GM18867 (cell line): Measurements from ENCODE around the gene TLL2.

ENCODE experiments used
- ATAC-seq: cut with Tn5 transposase; IDR thresholded peaks from one replicate; pipeline ENCODE4 v1.9.1; 2021; ENCODE audit warnings: mild to moderate bottlenecking, moderate library complexity; ENCODE audit not compliant: unreplicated experiment

TLL2 gene

GRCh38 chr10:96468845-96469244, 44.9 kb downstream of the TLL2 start:
- no peak for ATAC-seq

- ATAC-seq = no peak
Observed at GRCh38 chr10:96465599-96465998, 48.1 kb downstream of the TLL2 start.

GRCh38 chr10:96463562-96463961, 50.2 kb downstream of the TLL2 start:
- no peak for ATAC-seq

- no peak for ATAC-seq
Observed at GRCh38 chr10:96462606-96463151, 51.0 kb downstream of the TLL2 start.

GRCh38 chr10:96460316-96460715, 53.4 kb downstream of the TLL2 start:
- ATAC-seq = no peak

- ATAC-seq = no peak
Observed at GRCh38 chr10:96457341-96457740, 56.4 kb downstream of the TLL2 start.

- no peak for ATAC-seq
Observed at GRCh38 chr10:96456296-96456840, 57.4 kb downstream of the TLL2 start.

- ATAC-seq = no peak
Observed at GRCh38 chr10:96453856-96454583, 59.7 kb downstream of the TLL2 start.

GRCh38 chr10:96452494-96453153, 61.1 kb downstream of the TLL2 start:
- no peak for ATAC-seq

GRCh38 chr10:96450529-96451207, 63.1 kb downstream of the TLL2 start:
- no peak for ATAC-seq

GRCh38 chr10:96448558-96448957, 65.2 kb downstream of the TLL2 start:
- no peak for ATAC-seq

GRCh38 chr10:96448021-96448457, 65.7 kb downstream of the TLL2 start:
- ATAC-seq = peak; percentile 48

- ATAC-seq = no peak
Observed at GRCh38 chr10:96446966-96447596, 66.6 kb downstream of the TLL2 start.

GRCh38 chr10:96441987-96442643, 71.6 kb downstream of the TLL2 start:
- ATAC-seq = no peak

GRCh38 chr10:96441322-96441885, 72.3 kb downstream of the TLL2 start:
- no peak for ATAC-seq

- ATAC-seq = no peak
Observed at GRCh38 chr10:96440361-96441292, 73.1 kb downstream of the TLL2 start.

GRCh38 chr10:96439725-96440124, 74.0 kb downstream of the TLL2 start:
- no peak for ATAC-seq

GRCh38 chr10:96436035-96436434, 77.7 kb downstream of the TLL2 start:
- ATAC-seq = no peak
